ENCODE measurements around the gene TRAT1. TPM values are rescaled to one million over a fixed set of nuclear protein-coding genes. Genes with fewer than 3 reads are reported as not detected.

TRAT1 gene
- total and polyA plus RNA-seq, 2 experiments from 2014 or later, result not detected

- Histone ChIP-seq H3K9me2 (replicated peaks; ENCODE audit: insufficient read depth) (no peaks in the 10 kb centered on the region), H3K27ac (no peak overlapping the region), H3K4me1 (ENCODE audit: insufficient read depth) (no peaks in the 10 kb centered on the region), H3K27me3 (no peaks in the 10 kb centered on the region), H3K36me3 (replicated peaks; ENCODE audit: insufficient read depth, low read depth) (no peaks in the 10 kb centered on the region), H3K4me3 (no peak overlapping the region), H3K9me3 (ENCODE audit: low read depth) (no peaks in the 10 kb centered on the region), H2AFZ (no peak overlapping the region), H3K4me2 (no peak overlapping the region), H3K79me2 (no peaks in the 10 kb centered on the region), H4K20me1 (ENCODE audit: insufficient read depth, poor library complexity, severe bottlenecking) (no peaks in the 10 kb centered on the region)
- no peak for DNase-seq (ENCODE audit: low spot score)
- 82% methylated on average over 1 of the region's 1 CpG for WGBS (ENCODE audit: low lambda C conversion rate, missing lambda C conversion rate)
- TF ChIP-seq EZH2phosphoT487 (IDR thresholded peaks at IDR 0.05; ENCODE audit: low read depth, severe bottlenecking, unreplicated experiment) (no peak), CTCF (IDR thresholded peaks at IDR 0.05; ENCODE audit: poor library complexity) (no peak), EZH2 (IDR thresholded peaks at IDR 0.05; ENCODE audit: borderline replicate concordance) (no peak)
Measured at GRCh38 chr3:108833611-108834010, 11.0 kb downstream of the TRAT1 start.

GRCh38 chr3:108834551-108834950, 12.0 kb downstream of the TRAT1 start:
- Histone ChIP-seq H3K9me3 (ENCODE audit: low read depth) (no peaks in the 10 kb centered on the region), H3K4me2 (no peak overlapping the region), H3K79me2 (no peaks in the 10 kb centered on the region), H3K4me3 (no peak overlapping the region), H3K9me2 (replicated peaks; ENCODE audit: insufficient read depth) (no peaks in the 10 kb centered on the region), H3K36me3 (replicated peaks; ENCODE audit: insufficient read depth, low read depth) (no peaks in the 10 kb centered on the region), H2AFZ (no peak overlapping the region), H3K27me3 (no peaks in the 10 kb centered on the region), H3K27ac (no peak overlapping the region), H4K20me1 (ENCODE audit: insufficient read depth, poor library complexity, severe bottlenecking) (no peaks in the 10 kb centered on the region), H3K4me1 (ENCODE audit: insufficient read depth) (no peaks in the 10 kb centered on the region)
- DNase-seq (ENCODE audit: low spot score), result no peak
- TF ChIP-seq CTCF (IDR thresholded peaks at IDR 0.05; ENCODE audit: poor library complexity) (no peak), EZH2phosphoT487 (IDR thresholded peaks at IDR 0.05; ENCODE audit: low read depth, severe bottlenecking, unreplicated experiment) (no peak), EZH2 (IDR thresholded peaks at IDR 0.05; ENCODE audit: borderline replicate concordance) (no peak)
- WGBS (ENCODE audit: low lambda C conversion rate, missing lambda C conversion rate), result 93% methylated on average over 1 of the region's 1 CpG

GRCh38 chr3:108835101-108835500, 12.5 kb downstream of the TRAT1 start:
- no peak for TF ChIP-seq EZH2phosphoT487 (IDR thresholded peaks at IDR 0.05; ENCODE audit: low read depth, severe bottlenecking, unreplicated experiment)
- TF ChIP-seq EZH2 (IDR thresholded peaks at IDR 0.05; ENCODE audit: borderline replicate concordance), result no peak
- TF ChIP-seq CTCF (IDR thresholded peaks at IDR 0.05; ENCODE audit: poor library complexity), result no peak
- Histone ChIP-seq H3K4me2 (no peak overlapping the region), H3K79me2 (no peaks in the 10 kb centered on the region), H4K20me1 (ENCODE audit: insufficient read depth, poor library complexity, severe bottlenecking) (no peaks in the 10 kb centered on the region), H3K9me3 (ENCODE audit: low read depth) (no peaks in the 10 kb centered on the region), H3K4me1 (ENCODE audit: insufficient read depth) (no peaks in the 10 kb centered on the region), H3K27ac (no peak overlapping the region), H3K9me2 (replicated peaks; ENCODE audit: insufficient read depth) (no peaks in the 10 kb centered on the region), H2AFZ (no peak overlapping the region), H3K36me3 (replicated peaks; ENCODE audit: insufficient read depth, low read depth) (no peaks in the 10 kb centered on the region), H3K27me3 (no peaks in the 10 kb centered on the region), H3K4me3 (no peak overlapping the region)
- 71% methylated on average over 2 of the region's 2 CpGs for WGBS (ENCODE audit: low lambda C conversion rate, missing lambda C conversion rate)
- DNase-seq (ENCODE audit: low spot score), result no peak

GRCh38 chr3:108838436-108838835, 15.8 kb downstream of the TRAT1 start:
- Histone ChIP-seq H3K4me1 (ENCODE audit: insufficient read depth) (no peaks in the 10 kb centered on the region), H3K79me2 (no peaks in the 10 kb centered on the region), H3K9me3 (ENCODE audit: low read depth) (no peaks in the 10 kb centered on the region), H3K27ac (no peak overlapping the region), H4K20me1 (ENCODE audit: insufficient read depth, poor library complexity, severe bottlenecking) (no peaks in the 10 kb centered on the region), H3K36me3 (replicated peaks; ENCODE audit: insufficient read depth, low read depth) (no peaks in the 10 kb centered on the region), H3K9me2 (replicated peaks; ENCODE audit: insufficient read depth) (no peaks in the 10 kb centered on the region), H3K4me2 (no peak overlapping the region), H3K27me3 (no peaks in the 10 kb centered on the region), H3K4me3 (no peak overlapping the region), H2AFZ (no peak overlapping the region)
- DNase-seq (ENCODE audit: low spot score), result no peak
- WGBS (ENCODE audit: low lambda C conversion rate, missing lambda C conversion rate), result 72% methylated on average over 3 of the region's 3 CpGs
- no peak for TF ChIP-seq CTCF (IDR thresholded peaks at IDR 0.05; ENCODE audit: poor library complexity)
- TF ChIP-seq EZH2 (IDR thresholded peaks at IDR 0.05; ENCODE audit: borderline replicate concordance), result no peak
- no peak for TF ChIP-seq EZH2phosphoT487 (IDR thresholded peaks at IDR 0.05; ENCODE audit: low read depth, severe bottlenecking, unreplicated experiment)
